Loucy (cell line): ENCODE results near the gene CERS6.

ENCODE experiments used
- H2AFZ ChIP-seq: fragments of 200-600 bp; sonication (generic); 2 replicates; pipeline ENCODE4 v1.6.0; 2016; ENCODE audit warnings: antibody characterized with exemption, mild to moderate bottlenecking, low read length, moderate library complexity
- H3F3A ChIP-seq: fragments of 200-600 bp; 2 replicates; pipeline ENCODE4 v1.6.0; 2016; ENCODE audit warnings: antibody characterized with exemption, low read depth, mild to moderate bottlenecking
- H3K27me3 ChIP-seq: fragments of 200-600 bp; sonication (generic); 2 replicates; pipeline ENCODE4 v1.6.1; 2014; ENCODE audit warnings: low read length, mild to moderate bottlenecking; ENCODE audit not compliant: insufficient read depth, poor library complexity, severe bottlenecking
- H3K36me3 ChIP-seq: fragments of 200-600 bp; sonication (generic); 2 replicates; pipeline ENCODE4 v1.6.1; 2016; ENCODE audit warnings: low read length; ENCODE audit not compliant: insufficient read depth
- H3K4me1 ChIP-seq: fragments of 200-600 bp; sonication (generic); 2 replicates; pipeline ENCODE4 v1.5.1; 2014; ENCODE audit warnings: low read length, mild to moderate bottlenecking; ENCODE audit not compliant: insufficient read depth, poor library complexity, severe bottlenecking
- H3K4me2 ChIP-seq: fragments of 200-600 bp; sonication (generic); 2 replicates; pipeline ENCODE4 v1.6.0; 2014; ENCODE audit warnings: antibody characterized with exemption, low read length, low read depth, mild to moderate bottlenecking; ENCODE audit not compliant: poor library complexity, severe bottlenecking
- H3K4me3 ChIP-seq: fragments of 200-600 bp; sonication (generic); 2 replicates; pipeline ENCODE4 v1.5.1; 2014; ENCODE audit warnings: low read length, mild to moderate bottlenecking, mixed read lengths; ENCODE audit not compliant: poor library complexity, severe bottlenecking
- H3K79me2 ChIP-seq: fragments of 200-600 bp; sonication (generic); 2 replicates; pipeline ENCODE4 v1.6.1; 2014; ENCODE audit warnings: low read length; ENCODE audit not compliant: insufficient read depth
- H3K9ac ChIP-seq: fragments of 200-600 bp; sonication (generic); 2 replicates; pipeline ENCODE4 v1.6.0; 2014; ENCODE audit warnings: mild to moderate bottlenecking, low read depth, low read length, moderate library complexity; ENCODE audit not compliant: poor library complexity, severe bottlenecking
- H3K9me2 ChIP-seq: fragments of 200-600 bp; sonication (generic); replicated peaks from 2 replicates; pipeline ENCODE4 v1.6.1; 2016; ENCODE audit warnings: low read depth, low read length, mixed read lengths
- H3K9me3 ChIP-seq: fragments of 200-600 bp; sonication (generic); 2 replicates; pipeline ENCODE4 v1.6.1; 2014; ENCODE audit warnings: mild to moderate bottlenecking, antibody characterized with exemption, low read length, low read depth; ENCODE audit not compliant: insufficient read depth
- H4K20me1 ChIP-seq: fragments of 200-600 bp; sonication (generic); 2 replicates; pipeline ENCODE4 v1.6.0; 2014; ENCODE audit warnings: antibody characterized with exemption, low read length, mild to moderate bottlenecking; ENCODE audit not compliant: insufficient read depth, poor library complexity, severe bottlenecking
- EZH2phosphoT487 ChIP-seq: fragments of 200-600 bp; IDR thresholded peaks from 2 replicates; pipeline ENCODE4 v1.6.1; 2018; ENCODE audit warnings: antibody characterized with exemption, mild to moderate bottlenecking, moderate library complexity, borderline replicate concordance
- TF ChIP-seq, protein P1 (sequence below): fragments of 200-600 bp; sonication (generic); conservative IDR thresholded peaks from 2 replicates; pipeline ENCODE4 v1.5.1; 2014; ENCODE audit warnings: mild to moderate bottlenecking, antibody characterized with exemption, low read length

Gene CERS6

DNA sequence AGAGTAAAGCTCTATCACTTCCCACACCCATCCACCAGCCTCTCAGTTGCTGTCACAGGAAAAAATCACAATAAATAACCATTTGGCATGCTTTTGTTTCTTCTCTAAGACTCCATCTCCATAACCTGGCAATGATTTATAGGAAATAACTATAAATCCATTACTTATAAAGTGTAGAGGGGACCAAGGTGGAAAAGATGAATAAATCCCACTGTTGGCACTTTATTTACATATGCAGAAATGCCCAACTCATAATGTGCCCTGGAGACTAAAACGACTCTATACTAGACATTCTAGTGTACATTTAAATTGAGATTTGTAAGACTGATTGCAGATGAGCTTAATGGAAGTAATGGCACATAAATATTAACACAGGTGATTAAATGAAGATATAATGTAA is 338.9 kb downstream of the CERS6 start:
- H2AFZ ChIP-seq, result no peak overlapping the region
- TF ChIP-seq EZH2phosphoT487, result no peak
- TF ChIP-seq, protein P1, sequence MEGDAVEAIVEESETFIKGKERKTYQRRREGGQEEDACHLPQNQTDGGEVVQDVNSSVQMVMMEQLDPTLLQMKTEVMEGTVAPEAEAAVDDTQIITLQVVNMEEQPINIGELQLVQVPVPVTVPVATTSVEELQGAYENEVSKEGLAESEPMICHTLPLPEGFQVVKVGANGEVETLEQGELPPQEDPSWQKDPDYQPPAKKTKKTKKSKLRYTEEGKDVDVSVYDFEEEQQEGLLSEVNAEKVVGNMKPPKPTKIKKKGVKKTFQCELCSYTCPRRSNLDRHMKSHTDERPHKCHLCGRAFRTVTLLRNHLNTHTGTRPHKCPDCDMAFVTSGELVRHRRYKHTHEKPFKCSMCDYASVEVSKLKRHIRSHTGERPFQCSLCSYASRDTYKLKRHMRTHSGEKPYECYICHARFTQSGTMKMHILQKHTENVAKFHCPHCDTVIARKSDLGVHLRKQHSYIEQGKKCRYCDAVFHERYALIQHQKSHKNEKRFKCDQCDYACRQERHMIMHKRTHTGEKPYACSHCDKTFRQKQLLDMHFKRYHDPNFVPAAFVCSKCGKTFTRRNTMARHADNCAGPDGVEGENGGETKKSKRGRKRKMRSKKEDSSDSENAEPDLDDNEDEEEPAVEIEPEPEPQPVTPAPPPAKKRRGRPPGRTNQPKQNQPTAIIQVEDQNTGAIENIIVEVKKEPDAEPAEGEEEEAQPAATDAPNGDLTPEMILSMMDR, result no peak
- H3K36me3 ChIP-seq, result no peaks in the 10 kb centered on the region

DNA sequence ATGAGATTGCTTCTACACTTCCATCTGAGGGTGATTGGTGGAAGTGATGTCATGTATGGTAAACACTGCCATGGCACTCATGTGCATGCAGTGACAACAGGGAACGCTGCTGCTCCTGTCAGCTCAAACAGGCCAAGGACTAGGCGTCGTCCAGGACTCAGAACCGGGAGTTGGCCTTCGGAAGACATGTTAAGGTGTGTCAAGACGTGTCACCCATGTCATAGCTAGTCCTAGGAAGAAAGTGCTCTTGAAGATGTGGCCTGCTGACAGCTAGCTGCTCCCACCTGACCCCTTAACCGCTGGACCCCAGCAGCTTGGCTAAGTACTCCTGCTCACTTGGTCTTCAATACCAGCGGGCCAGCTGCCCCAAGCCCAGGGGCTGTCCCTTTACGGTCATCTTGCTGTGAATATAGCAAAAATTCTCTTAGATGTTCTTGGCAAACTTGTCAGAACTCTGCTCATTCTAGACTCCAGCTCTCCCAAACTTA is 340.1 kb downstream of the CERS6 start:
- TF ChIP-seq EZH2phosphoT487, result no peak
- TF ChIP-seq, protein P1, result no peak
- no peak overlapping the region for H3K9ac ChIP-seq

More for the DNA sequence above, 338.9 kb downstream of the CERS6 start:
- Histone ChIP-seq H3K27me3 (no peaks in the 10 kb centered on the region), H3K4me1 (no peaks in the 10 kb centered on the region), H3F3A (no peaks in the 10 kb centered on the region), H3K9me3 (no peaks in the 10 kb centered on the region), H4K20me1 (no peaks in the 10 kb centered on the region), H3K4me3 (no peak overlapping the region), H3K9ac (no peak overlapping the region), H3K79me2 (no peaks in the 10 kb centered on the region), H3K4me2 (no peak overlapping the region), H3K9me2 (no peaks in the 10 kb centered on the region)

DNA sequence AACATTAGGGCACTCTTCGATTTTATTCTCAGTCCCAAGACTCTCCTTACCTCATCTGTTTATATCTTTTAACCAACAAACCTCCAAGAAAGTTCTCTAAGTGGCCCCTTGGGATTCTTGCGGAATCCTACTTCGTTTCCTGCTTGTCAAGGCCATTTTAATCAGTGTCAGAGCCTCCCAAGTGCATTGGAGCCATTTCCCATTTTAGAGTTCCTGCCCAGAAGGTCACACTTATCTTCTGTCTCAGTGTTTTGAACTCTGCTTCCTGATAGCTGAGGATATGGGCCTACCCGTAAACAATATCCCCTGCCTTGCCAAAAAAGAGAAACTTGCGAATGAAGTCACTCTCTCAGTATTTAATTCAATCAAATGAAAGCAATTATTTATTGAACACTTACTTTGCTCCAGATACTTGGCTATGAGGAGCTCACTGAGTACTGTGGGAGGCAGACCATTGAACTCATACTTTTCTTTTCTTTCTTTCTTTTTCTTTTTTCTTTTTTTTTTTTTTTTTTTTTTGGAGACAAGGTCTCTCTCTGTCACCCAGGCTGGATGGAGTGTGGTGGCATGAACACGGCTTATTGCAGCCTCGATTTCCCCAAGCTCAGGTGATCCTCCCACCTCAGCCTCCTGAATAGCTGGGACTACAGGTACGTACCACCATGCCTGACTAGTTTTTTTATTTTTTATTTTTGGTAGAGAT is 340.7 kb downstream of the CERS6 start:
- Histone ChIP-seq H4K20me1 (no peaks in the 10 kb centered on the region), H3K9me2 (no peaks in the 10 kb centered on the region)
- TF ChIP-seq EZH2phosphoT487, result no peak
- TF ChIP-seq, protein P1, result no peak

More for the DNA sequence above, 340.1 kb downstream of the CERS6 start:
- no peaks in the 10 kb centered on the region for H3K4me1 ChIP-seq
- no peaks in the 10 kb centered on the region for H4K20me1 ChIP-seq
- no peak overlapping the region for H3K4me3 ChIP-seq
- no peaks in the 10 kb centered on the region for H3K79me2 ChIP-seq
- no peaks in the 10 kb centered on the region for H3K9me2 ChIP-seq
- no peaks in the 10 kb centered on the region for H3K9me3 ChIP-seq
- H3K36me3 ChIP-seq, result no peaks in the 10 kb centered on the region
- H3K27me3 ChIP-seq, result no peaks in the 10 kb centered on the region
- H3K4me2 ChIP-seq, result no peak overlapping the region
- H2AFZ ChIP-seq, result no peak overlapping the region
- H3F3A ChIP-seq, result no peaks in the 10 kb centered on the region

More for the DNA sequence above, 340.7 kb downstream of the CERS6 start:
- no peak overlapping the region for H3K9ac ChIP-seq
- no peaks in the 10 kb centered on the region for H3K79me2 ChIP-seq
- no peaks in the 10 kb centered on the region for H3K4me1 ChIP-seq
- no peak overlapping the region for H3K4me3 ChIP-seq
- H3K36me3 ChIP-seq, result no peaks in the 10 kb centered on the region
- no peaks in the 10 kb centered on the region for H3K9me3 ChIP-seq
- H3K4me2 ChIP-seq, result no peak overlapping the region
- H3K27me3 ChIP-seq, result no peaks in the 10 kb centered on the region
- H2AFZ ChIP-seq, result no peak overlapping the region
- H3F3A ChIP-seq, result no peaks in the 10 kb centered on the region
